Activated CD8-positive, alpha-beta memory T cell treated with anti-CD3 and anti-CD28 coated beads for 48 hours (primary cell): Measurements from ENCODE around the gene SCG2.
"Not testable (repeated sequence)": the region's sequence is repeated elsewhere in the genome, so short reads cannot be mapped to it uniquely, and the experiment has no call there.

Experiments
- DNase-seq, 3 experiments: peaks; one replicate each; pipeline ENCODE4 v3.0.0-alpha.2; 2020; ENCODE audit warnings: low read depth in 2 of 3, low spot score in 2 of 3

SCG2 gene

GRCh38 chr2:223612501-223612900, 10.3 kb upstream of the SCG2 start:
- DNase-seq: no peak

DNA sequence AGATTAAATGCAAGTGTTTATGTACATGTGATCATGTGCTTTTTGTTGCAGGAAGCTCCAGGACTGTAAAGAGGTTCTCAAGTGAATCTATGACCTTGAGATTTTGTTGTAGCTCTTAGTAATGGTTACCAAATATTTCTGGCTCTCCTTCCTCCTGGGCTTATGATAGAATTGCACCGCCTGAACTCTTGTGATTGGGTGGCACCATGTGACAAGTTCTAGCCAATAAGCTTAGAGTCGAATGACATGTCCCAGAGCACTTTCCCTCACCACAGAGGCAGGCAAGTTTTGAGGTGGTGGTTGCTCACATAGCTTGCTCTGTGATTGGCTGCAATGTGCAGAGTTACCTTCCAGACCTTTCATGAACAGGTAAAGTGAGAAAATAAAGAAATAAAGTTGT, 8.9 kb upstream of the SCG2 start:
- no peak for DNase-seq

DNA sequence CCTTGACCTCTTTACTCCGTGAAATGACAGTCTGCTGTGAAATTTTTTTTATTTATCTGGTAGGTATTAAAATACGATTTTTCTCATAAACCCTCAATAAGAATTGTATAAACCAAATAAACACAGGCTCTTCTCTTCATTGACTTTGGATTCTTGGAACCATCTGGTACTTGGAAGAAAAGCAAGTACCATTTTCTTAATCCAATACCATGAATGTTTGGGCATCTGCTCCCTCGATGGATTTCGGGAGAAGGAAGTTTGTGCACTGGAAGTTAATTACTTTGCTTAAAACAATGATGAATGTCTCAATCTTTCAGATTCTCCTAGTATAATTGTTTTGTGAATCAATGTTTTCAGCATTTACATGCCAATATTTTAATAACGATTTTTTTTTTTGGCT, 5.3 kb upstream of the SCG2 start:
- DNase-seq: no peak

GRCh38 chr2:223606946-223607345, 4.8 kb upstream of the SCG2 start:
- DNase-seq: no peak

DNA sequence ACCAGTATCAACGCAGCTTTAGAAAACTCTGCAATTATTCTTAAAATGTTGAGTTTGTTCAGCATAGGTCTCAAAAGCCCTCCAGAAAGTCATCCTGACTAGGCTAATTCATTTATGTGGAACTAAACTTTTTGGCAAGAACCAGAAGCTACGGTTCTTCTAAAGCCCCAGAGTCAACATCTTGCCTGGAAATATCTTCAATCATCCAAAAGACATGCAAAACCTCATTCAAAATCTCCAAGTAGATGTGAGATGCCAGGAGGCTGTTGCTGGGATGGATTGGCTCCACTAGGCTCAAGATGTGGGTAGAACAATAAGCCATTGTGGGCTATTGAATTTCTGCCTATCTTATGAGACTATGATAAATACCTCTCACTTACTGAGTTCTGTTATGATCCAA, 2.1 kb upstream of the SCG2 start:
- no peak for DNase-seq

- DNase-seq: no peak
These were observed 811 bp upstream of the SCG2 start for GRCh38 chr2:223602972-223603371.

GRCh38 chr2:223601018-223601417, 1.1 kb downstream of the SCG2 start:
- DNase-seq: no peak

GRCh38 chr2:223599640-223600380, 2.4 kb downstream of the SCG2 start:
- no peak for DNase-seq

GRCh38 chr2:223598994-223599639, 3.0 kb downstream of the SCG2 start:
- no peak for DNase-seq

- no peak for DNase-seq
These were observed 5.1 kb downstream of the SCG2 start for GRCh38 chr2:223597076-223597475.

DNA sequence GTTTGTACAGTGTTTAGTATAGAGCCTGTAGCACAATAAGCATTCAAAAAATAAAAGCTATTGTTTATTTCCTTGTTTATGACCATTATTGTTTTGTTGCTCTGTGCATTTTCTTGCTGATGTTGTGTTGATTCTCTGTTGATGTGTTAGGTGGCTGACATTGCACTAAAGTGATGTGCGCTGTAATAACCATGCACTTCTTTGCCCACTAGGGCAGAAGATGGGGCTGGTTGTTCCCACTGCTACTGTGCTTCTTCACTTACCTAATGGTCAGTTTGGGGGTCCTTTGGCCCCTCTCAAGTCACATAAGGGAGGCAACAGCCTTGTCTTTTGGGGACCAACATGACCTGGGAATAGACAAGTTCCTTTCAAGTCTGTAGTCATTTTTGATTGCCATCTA, 6.0 kb downstream of the SCG2 start:
- no peak for DNase-seq

DNA sequence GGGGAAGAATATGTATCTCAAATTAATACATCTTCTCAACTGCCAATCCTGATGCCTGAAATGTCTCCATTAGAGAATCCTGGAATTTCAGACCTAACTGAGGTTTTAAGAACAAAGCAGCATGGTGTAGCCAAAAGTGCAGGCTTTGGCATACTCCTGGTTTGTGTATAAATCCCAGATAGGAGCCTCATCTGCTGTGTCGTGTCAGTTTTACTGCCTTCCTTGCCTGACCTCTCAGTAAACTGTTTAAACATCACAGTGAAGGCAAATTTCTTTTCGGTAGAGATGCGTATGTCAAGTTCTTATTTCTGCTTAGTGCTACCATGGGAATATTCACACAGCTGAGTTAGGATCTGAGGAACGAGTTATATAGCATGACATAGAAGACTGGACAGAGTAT, 7.3 kb downstream of the SCG2 start:
- DNase-seq: no peak

GRCh38 chr2:223594259-223594658, 7.9 kb downstream of the SCG2 start:
- no peak for DNase-seq

DNA sequence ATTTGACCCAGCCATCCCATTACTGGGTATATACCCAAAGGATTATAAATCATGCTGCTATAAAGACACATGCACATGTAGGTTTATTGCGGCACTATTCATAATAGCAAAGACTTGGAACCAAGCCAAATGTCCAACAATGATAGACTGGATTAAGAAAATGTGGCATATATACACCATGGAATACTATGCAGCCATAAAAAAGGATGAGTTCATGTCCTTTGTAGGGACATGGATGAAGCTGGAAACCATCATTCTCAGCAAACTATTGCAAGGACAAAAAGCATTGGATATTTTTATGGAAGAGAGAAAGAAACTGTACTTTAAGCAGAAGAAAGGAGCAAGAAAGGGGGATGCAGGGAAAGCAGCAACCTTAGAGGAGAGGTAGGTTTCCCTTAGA, 9.5 kb downstream of the SCG2 start:
- DNase-seq: not testable (repeated sequence)

DNA sequence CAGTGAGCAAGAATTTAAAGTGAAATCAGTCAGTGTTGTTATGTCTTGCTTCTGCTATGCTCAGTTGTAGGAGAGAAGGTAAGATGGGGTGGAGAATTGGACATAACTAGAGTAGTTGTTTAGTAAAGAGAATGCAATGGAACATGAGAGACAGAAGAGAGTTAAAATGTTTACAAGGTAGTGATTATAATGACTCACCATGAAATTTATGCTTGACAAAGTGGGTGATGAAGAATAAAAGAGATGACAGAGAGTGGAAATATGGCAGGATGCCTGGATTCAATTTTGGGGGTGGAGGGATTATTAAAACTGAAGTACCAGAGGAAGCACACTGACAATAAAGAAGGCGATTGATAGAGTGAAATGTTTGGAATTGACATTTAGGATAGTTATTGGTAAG, 10.6 kb downstream of the SCG2 start:
- DNase-seq: no peak

DNA sequence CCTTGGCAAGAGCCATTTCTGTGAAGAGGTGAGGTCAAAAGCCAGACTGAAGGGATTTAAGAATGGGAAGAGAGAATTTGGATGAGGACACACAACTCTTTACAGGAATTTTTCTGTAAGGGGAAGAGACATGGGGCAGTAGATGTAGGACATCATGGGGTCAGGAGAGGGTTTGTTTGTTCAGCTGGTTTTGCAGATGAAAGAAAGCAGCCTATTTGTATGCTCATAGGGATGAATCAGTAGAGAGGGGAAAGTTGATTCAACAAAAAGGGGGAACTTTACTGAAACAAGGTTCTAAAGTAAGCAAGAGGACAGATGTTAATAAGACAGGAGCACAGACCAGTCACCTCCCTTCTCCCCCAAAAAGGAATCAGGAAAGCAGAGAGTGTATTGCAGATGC, 11.2 kb downstream of the SCG2 start:
- DNase-seq: no peak

GRCh38 chr2:223589901-223590300, 12.3 kb downstream of the SCG2 start:
- DNase-seq: no peak

DNA sequence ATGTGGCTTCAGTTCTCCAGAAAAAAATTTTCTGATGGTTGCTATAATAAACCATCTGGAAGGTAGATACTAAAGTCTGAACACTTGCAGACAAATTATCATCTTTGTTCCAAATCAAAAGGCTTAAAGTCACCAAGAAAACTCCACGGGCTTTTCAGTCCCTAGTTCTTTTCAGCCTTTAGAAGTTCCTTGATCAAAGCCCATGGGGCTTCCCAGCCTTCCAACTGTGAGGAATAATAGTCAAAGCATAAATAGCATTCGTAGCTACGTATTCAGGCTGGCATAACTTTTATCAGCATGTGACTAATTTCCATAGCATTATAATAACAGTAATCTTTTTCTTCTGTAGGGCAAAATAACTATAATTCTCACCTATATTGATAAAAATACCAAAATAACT, 13.9 kb downstream of the SCG2 start:
- DNase-seq: no peak

DNA sequence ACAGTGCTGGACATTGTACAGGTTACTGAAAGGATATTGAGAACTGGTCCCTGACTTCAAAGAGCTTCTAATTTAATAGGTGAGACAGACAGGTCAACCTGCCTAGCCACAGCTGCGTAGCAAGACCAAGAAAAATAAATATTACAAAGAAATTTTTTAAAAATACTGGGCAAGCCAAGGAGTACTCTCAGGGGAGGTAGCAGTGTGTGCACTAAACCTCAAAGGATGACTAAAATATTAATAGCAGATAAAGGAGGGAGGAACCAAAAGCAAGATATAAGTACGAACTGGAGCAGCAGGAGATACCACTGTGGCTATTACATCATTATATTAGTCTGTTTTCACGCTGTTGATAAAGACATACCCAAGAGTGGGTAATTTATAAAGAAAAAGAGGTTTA, 14.9 kb downstream of the SCG2 start:
- no peak for DNase-seq

- DNase-seq: no peak
These were observed 15.9 kb downstream of the SCG2 start for GRCh38 chr2:223586261-223586660.

GRCh38 chr2:223585666-223586065, 16.5 kb downstream of the SCG2 start:
- no peak for DNase-seq

DNA sequence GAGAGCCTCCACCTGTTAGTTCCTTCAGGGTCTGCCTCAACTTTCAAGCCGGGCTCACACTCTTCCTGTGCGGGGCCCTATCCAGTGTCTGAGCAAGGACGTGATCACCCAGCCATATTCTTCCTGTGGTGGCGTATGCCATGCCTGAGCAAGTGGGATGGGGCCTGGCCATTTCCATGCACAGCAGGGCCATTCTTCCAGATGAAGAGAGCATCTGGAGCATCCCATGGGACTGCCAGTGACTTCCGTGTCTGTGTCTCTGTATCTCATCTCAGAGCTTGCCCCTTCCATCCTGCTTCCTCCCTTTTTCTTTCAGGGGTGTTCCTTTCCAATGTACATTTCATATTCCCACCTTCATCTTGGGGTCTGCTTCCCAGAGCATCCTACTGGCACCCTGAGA, 20.2 kb downstream of the SCG2 start:
- DNase-seq: no peak

DNA sequence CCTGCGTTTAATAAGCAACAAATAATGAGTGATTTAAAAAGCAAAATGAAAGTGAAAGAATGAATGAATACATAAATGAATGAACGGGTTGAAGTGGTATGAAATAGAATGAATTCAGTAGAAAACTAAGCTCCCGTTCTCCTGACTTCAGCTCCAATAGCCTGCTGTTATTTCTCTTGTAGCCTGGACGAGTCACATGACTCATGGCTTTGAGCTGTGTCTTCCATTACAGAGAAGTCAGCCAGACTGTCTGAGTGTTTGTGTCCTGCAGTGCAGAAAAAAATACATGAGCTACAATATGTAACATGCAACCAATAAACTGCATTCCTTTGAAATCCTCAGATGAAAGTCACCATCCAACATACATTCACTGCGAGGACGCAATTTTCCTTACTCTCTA, 21.2 kb downstream of the SCG2 start:
- DNase-seq: no peak
